HCT116 (cell line): ENCODE results near the gene PLA2G7. TPM values are rescaled to one million over a fixed set of nuclear protein-coding genes. Genes with fewer than 3 reads are reported as not detected.

Experiments
- total RNA-seq: library from RNA; stranded (reverse); gene quantifications from one replicate; pipeline ENCODE4 v1.2.1, GENCODE V29; 2021; ENCODE audit not compliant: unreplicated experiment

The PLA2G7 gene
- total RNA-seq, 1 experiment from 2014 or later = 2.8 TPM

Other genes with a start within 250 kb of the PLA2G7 start
- 0.57 TPM for gene RCAN2, start 243.9 kb downstream of the PLA2G7 start, total RNA-seq
- gene CYP39A1, start 82.6 kb downstream of the PLA2G7 start, total RNA-seq = 0.54 TPM
- gene SLC25A27, start 82.4 kb downstream of the PLA2G7 start, total RNA-seq = 10.7 TPM
- gene TDRD6, start 47.5 kb downstream of the PLA2G7 start, total RNA-seq = 0.57 TPM
- not detected for gene ANKRD66, start 11.6 kb upstream of the PLA2G7 start, total RNA-seq
- not detected for gene MEP1A, start 58.0 kb upstream of the PLA2G7 start, total RNA-seq
- gene ADGRF5, start 186.6 kb upstream of the PLA2G7 start, total RNA-seq = 0.17 TPM